ENCODE measurements around the gene KLHL22.
A peak's percentile ranks its signal among the peaks of the same experiment; 100 is the strongest.
"Not testable (repeated sequence)": the region's sequence is repeated elsewhere in the genome, so short reads cannot be mapped to it uniquely, and the experiment has no call there.

KLHL22 gene

DNA sequence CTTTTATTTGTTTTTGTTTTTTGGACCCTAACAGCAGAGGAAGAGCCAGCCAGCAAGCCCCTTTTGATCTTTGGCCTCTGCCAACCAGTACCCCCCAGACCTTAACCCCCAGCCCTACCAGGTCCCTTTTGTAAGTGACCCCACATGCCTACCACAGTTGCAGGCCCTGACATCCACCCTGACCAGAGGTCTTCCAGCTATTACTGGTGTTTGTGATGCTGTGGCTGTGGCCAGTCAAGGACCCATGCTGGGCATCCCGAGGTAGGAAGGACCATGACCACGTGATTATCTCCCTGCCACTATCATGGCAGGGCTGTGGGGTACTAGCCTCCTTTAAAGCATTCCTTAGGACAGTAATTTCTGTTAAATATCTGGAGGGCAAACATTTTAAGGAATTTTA lies 20.8 kb upstream of the KLHL22 start:
- no peak overlapping the region for H3K4me3 ChIP-seq (ENCODE audit: low read length)
- no peak for DNase-seq (ENCODE audit: low read depth)
- TF ChIP-seq, protein P1, sequence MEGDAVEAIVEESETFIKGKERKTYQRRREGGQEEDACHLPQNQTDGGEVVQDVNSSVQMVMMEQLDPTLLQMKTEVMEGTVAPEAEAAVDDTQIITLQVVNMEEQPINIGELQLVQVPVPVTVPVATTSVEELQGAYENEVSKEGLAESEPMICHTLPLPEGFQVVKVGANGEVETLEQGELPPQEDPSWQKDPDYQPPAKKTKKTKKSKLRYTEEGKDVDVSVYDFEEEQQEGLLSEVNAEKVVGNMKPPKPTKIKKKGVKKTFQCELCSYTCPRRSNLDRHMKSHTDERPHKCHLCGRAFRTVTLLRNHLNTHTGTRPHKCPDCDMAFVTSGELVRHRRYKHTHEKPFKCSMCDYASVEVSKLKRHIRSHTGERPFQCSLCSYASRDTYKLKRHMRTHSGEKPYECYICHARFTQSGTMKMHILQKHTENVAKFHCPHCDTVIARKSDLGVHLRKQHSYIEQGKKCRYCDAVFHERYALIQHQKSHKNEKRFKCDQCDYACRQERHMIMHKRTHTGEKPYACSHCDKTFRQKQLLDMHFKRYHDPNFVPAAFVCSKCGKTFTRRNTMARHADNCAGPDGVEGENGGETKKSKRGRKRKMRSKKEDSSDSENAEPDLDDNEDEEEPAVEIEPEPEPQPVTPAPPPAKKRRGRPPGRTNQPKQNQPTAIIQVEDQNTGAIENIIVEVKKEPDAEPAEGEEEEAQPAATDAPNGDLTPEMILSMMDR (IDR thresholded peaks at IDR 0.05; ENCODE audit: insufficient read depth, low read depth, low read length, missing control alignments): no peak

DNA sequence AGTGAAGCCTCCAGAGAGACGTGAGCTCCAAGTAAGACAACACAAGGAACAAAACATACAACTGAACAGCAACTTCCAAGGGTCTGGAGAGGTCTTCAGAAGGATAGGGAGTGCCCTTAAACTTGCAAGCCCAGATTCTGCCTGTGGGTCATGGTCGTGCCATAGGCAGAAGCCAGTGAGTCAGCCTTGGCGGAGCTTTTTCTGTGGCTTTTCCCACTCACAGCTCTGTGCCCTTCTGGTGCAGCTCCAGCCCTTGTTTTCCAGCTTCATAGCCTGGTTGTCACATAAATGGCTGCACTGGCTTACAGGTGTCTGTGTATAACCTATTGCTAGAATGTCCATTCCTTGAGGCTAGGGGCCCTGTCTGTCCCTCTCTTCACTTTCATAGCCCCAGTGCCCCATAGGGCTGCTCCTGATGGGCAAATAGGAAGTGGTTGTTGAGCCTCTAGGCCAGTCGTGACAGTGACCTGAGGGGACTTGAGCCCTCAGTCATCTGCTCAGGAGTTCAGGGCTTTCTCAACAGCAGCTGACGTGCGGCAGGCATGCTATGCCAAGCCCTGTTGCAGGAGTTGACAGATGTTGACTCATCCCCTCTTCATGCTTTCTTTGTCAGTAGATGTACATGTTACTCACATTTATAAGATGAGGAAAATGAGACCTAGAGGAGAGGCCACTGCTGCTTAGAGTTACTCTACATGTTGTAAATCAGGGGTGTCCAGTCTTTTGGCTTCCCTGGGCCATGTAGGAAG lies 19.2 kb upstream of the KLHL22 start:
- DNase-seq (ENCODE audit: low read depth): peak; percentile 97
- TF ChIP-seq, protein P1 (IDR thresholded peaks at IDR 0.05; ENCODE audit: insufficient read depth, low read depth, low read length, missing control alignments): no peak
- no peak overlapping the region for H3K4me3 ChIP-seq (ENCODE audit: low read length)

DNA sequence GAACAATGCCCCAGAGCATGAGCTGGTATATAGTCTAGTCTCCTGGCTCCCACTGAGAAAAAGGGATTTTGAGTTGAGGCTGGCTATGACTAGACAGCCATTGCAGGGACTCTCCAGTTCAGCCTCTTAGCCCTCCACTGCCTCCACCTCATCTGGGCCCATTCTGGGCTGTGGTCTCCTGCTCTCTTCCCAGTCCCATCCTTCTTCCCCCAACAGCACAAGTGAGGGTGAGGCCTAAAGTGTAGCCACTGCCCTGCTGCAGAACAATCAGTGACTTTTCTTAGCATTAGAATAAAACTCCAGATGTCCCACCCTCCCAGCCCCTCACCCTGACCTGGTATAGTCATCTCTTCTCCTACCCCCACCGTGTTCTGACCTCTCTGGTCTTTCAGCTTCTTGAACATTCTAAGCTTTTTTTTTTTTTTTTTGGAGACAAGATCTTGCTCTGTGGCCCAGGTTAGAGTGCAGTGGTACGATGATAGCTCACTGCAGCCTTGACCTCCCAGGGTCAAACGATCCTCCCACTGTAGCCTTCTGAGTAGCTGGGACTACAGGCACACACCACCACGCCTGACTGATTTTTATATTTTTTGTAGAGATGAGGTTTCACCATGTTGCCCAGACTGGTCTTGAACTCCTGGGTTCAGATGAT lies 16.1 kb upstream of the KLHL22 start:
- H3K4me3 ChIP-seq (ENCODE audit: low read length): no peak overlapping the region
- no peak for DNase-seq (ENCODE audit: low read depth)
- TF ChIP-seq, protein P1 (IDR thresholded peaks at IDR 0.05; ENCODE audit: insufficient read depth, low read depth, low read length, missing control alignments): no peak

DNA sequence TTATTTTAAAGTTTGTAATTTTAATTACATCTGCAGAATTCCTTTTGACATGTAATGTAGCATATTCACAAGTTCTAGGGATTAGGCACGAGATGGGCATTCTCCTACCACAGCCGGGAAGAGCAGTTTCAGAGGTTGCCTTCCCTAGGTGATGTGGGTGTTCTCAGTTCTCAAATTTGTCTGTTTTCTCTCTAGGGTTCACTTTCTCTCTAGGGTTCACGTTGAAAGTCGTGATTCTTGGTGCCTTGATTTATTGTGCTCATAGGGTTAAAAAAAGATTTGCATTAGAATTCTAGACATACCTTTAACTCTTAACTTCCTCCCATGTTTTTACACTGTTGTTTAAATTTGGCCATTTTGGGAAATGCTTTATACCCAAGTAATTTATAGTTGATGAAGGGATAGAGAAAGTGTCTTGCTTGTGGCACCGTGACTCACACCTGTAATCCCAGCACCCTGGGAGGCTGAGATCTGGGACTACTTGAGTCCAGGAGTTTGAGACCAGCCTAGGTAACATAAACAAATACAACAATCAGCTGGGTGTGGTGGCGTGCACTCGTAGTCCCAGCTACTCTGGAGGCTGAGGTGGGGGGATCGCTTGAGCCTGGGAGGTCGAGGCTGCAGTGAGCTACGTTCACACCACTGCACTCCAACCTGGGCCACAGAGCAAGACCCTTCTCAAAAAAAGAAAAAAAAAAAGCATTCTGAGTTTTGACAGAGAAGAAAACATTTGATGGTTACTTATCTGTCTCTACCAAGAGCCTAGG lies 15.4 kb upstream of the KLHL22 start:
- TF ChIP-seq, protein P1 (IDR thresholded peaks at IDR 0.05; ENCODE audit: insufficient read depth, low read depth, low read length, missing control alignments): no peak
- H3K4me3 ChIP-seq (ENCODE audit: low read length): no peak overlapping the region
- DNase-seq (ENCODE audit: low read depth): peak; percentile 31

DNA sequence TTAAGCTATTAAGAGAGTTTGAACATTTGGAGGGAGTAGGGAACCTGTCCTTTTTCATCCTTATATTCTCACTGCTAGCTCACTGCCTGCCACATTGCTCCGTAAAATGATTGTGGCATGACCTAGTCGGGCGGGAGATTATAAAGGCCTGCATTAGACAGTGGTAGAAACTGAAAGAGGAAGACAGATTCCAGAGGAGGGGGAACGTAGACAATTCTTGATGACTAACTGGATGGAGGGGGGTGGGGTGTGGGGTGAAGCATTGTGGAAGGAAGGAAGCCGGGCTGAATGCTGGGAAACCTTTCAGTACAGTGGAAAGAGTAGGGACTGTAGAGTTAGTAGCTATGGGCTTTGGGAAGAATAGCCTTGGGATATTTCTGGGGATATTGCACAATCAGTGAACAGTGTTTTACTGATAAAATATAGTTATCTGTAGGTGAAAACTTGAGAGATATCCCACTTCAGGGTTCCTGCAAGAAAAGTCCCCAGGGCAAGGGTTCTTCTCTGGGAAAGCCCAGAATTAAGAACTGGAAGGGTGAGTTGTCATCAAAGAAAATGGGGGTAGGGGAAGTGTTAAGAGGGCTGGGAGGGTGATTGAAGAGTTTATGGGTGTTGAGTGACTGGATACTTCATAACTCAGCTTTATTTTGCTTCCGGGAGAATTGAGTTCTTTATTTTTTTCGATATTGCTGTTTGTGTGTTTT lies 13.9 kb upstream of the KLHL22 start:
- peak; percentile 93 for DNase-seq (ENCODE audit: low read depth)
- TF ChIP-seq, protein P1 (IDR thresholded peaks at IDR 0.05; ENCODE audit: insufficient read depth, low read depth, low read length, missing control alignments): no peak
- H3K4me3 ChIP-seq (ENCODE audit: low read length): peak overlapping the region; percentile 97

DNA sequence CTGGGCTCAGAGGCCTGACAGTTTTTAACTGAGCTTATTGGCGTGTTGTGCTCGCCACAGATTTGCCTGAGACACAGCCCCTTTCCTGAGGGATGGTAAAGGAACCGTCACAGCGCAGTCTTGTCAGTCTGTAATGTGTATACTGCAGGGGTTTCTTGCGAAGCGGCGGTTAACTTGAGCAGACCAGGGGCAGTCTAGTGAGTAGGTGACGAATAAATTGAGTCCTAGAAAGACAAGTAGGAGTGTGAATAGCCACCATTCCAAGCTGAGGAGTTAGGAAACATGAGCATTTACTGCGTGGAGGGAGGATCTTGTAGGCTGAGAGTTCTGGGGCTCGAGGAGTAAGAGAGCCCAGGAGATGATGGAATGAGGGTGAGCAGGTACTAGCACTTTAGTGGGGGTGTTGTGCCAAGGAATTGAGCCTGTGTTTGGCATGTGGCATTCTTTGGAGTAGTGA lies 13.2 kb upstream of the KLHL22 start:
- peak; percentile 19 for DNase-seq (ENCODE audit: low read depth)
- TF ChIP-seq, protein P1 (IDR thresholded peaks at IDR 0.05; ENCODE audit: insufficient read depth, low read depth, low read length, missing control alignments): no peak
- H3K4me3 ChIP-seq (ENCODE audit: low read length): peak overlapping the region; percentile 97

DNA sequence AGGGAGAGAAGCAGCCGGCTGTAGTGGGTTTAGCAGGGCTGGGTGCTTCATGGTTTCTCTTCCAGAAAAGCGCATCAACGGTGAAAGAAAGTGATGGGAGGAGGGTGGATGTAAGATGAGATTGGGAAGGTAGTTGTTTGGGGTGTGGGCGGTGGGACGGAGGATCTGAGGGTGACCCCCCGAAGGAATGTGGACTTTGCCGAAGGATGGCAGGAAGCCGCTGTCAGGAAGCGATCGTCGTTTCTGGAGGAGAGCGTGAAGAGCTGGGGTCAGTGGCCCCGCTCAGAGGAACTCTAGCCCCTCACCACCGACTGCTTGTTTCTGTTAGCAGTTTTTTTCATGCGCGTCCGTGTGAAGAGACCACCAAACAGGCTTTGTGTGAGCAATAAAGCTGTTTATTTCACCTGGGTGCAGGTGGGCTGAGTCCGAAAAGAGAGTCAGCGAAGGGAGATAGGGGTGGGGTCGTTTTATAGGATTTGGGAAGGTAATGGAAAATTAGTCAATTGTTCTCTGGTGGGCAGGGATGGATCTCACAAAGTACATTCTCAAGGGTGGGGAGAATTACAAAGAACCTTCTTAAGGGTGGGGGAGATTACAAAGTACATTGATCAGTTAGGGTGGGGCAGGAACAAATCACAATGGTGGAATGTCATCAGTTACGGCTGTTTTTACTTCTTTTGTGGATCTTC lies 12.6 kb upstream of the KLHL22 start:
- peak overlapping the region; percentile 97 for H3K4me3 ChIP-seq (ENCODE audit: low read length)
- not testable (repeated sequence) for DNase-seq (ENCODE audit: low read depth)
